HepG2 (cell line): ENCODE measurements around the gene KCNAB1. TPM values are rescaled to one million over a fixed set of nuclear protein-coding genes. Genes with fewer than 3 reads are reported as not detected.

Experiments
- ATAC-seq: fragments of 200-7000 bp; cut with Tn5 transposase; 3 replicates; pipeline ENCODE4 v1.9.1; 2020; ENCODE audit warnings: mild to moderate bottlenecking, moderate library complexity
- BruUV-seq: library from RNA; stranded (reverse); fragments of 400-500 nt; replicated peaks from 2 replicates; lab custom pipeline; 2021; lab: Mats Ljungman, UMichigan
- CTCF ChIA-PET: fragments of 300-600 bp; formaldehyde crosslinking; extraction: SDS; loops from one replicate; lab custom pipeline; 2021; ENCODE audit warnings: low total read pairs, inconsistent platforms, low intra/inter-chr PET ratio; lab: Yijun Ruan, JAX
- POLR2A ChIA-PET: fragments of 350-600 bp; sonication (Branson Sonifier 250); formaldehyde crosslinking; loops from one replicate; lab custom pipeline; 2020; ENCODE audit warnings: antibody characterized with exemption, inconsistent platforms; lab: Yijun Ruan, JAX
- DNase-seq: peaks from one replicate; pipeline ENCODE4 v3.0.0-alpha.2; 2015; ENCODE audit warnings: low spot score
- FAIRE-seq: peaks from 3 replicates; lab custom pipeline; 2011; peaks lifted over from hg19 to GRCh38; lab: Jason Lieb, UNC
- H2AFZ ChIP-seq: one replicate; pipeline ENCODE4 v1.6.1; 2011; ENCODE audit warnings: low read length, inconsistent platforms
- H3K27ac ChIP-seq: fragments of 300-600 bp; 3 replicates; pipeline ENCODE4 v1.8.0; 2011; ENCODE audit warnings: mixed run types, mild to moderate bottlenecking, mixed read lengths, low read length, inconsistent platforms; ENCODE audit not compliant: insufficient read depth; ENCODE audit errors: extremely low read length
- H3K27me3 ChIP-seq, 2 experiments: fragments of 200-600 bp in 1 of 2; 2 replicates in 1 of 2; 3 replicates in 1 of 2; pipeline versions ENCODE4 v1.6.0 to v1.8.0; 2011; ENCODE audit warnings: low read length in 2 of 2, mild to moderate bottlenecking in 2 of 2, moderate library complexity in 2 of 2, inconsistent platforms in 1 of 2; ENCODE audit not compliant: insufficient read depth in 2 of 2, control insufficient read depth in 1 of 2
- H3K36me3 ChIP-seq, 2 experiments: fragments of 200-600 bp in 1 of 2; replicated peaks in 1 of 2; 2 replicates in 1 of 2; 3 replicates in 1 of 2; pipeline versions ENCODE4 v1.5.1 to v1.8.0; 2011; ENCODE audit warnings: low read length in 2 of 2, inconsistent platforms in 1 of 2; ENCODE audit not compliant: insufficient read depth in 2 of 2, control insufficient read depth in 1 of 2
- H3K4me1 ChIP-seq: 2 replicates; pipeline ENCODE4 v1.5.1; 2012; ENCODE audit warnings: low read length, inconsistent platforms; ENCODE audit not compliant: insufficient read depth
- H3K4me2 ChIP-seq: 2 replicates; pipeline ENCODE4 v1.6.0; 2011; ENCODE audit warnings: low read depth, low read length, inconsistent platforms
- H3K4me3 ChIP-seq, 3 experiments: fragments of 200-600 bp in 1 of 3; sonication (generic), shearing (Covaris generic) in 1 of 3; replicated peaks in 1 of 3; 2 replicates each; pipeline ENCODE4 v1.5.1; 2011 to 2016; ENCODE audit warnings: low read length in 3 of 3, inconsistent platforms in 2 of 3, low read depth in 2 of 3, mild to moderate bottlenecking in 2 of 3, control low read depth in 1 of 3, mixed read lengths in 1 of 3; ENCODE audit not compliant: insufficient read depth in 1 of 3
- H3K79me2 ChIP-seq: one replicate; pipeline ENCODE4 v1.6.1; 2011; ENCODE audit warnings: low read length, inconsistent platforms; ENCODE audit not compliant: insufficient read depth
- H3K9ac ChIP-seq: 2 replicates; pipeline ENCODE4 v1.6.0; 2011; ENCODE audit warnings: mild to moderate bottlenecking, low read depth, low read length, inconsistent platforms; ENCODE audit not compliant: insufficient read depth
- H3K9me3 ChIP-seq: 2 replicates; pipeline ENCODE4 v1.5.1; 2012; ENCODE audit warnings: mild to moderate bottlenecking, low read length
- H4K20me1 ChIP-seq: 2 replicates; pipeline ENCODE4 v1.6.0; 2011; ENCODE audit warnings: inconsistent platforms, mild to moderate bottlenecking, low read length, moderate library complexity; ENCODE audit not compliant: insufficient read depth
- EEA1 ChIP-seq: sonication (generic); formaldehyde crosslinking; IDR thresholded peaks from 2 replicates; pipeline ENCODE4 v1.5.1; 2020; ENCODE audit warnings: mild to moderate bottlenecking, missing genetic modification reagents, borderline replicate concordance
- ELF1 ChIP-seq: sonication (generic); formaldehyde crosslinking; IDR thresholded peaks from 2 replicates; pipeline ENCODE4 v1.4.0; 2020; ENCODE audit warnings: missing genetic modification reagents
- EP300 ChIP-seq, 3 experiments: sonication (generic) in 1 of 3; formaldehyde crosslinking in 1 of 3; IDR thresholded peaks; 2 replicates each; pipeline versions ENCODE4 v1.5.1 to v1.6.1; 2011 to 2020; ENCODE audit warnings: low read depth in 2 of 3, low read length in 2 of 3, borderline replicate concordance in 1 of 3, improper control_type of control experiment in 1 of 3, mild to moderate bottlenecking in 1 of 3, missing genetic modification reagents in 1 of 3, moderate library complexity in 1 of 3
- FLYWCH1 ChIP-seq: sonication (generic); formaldehyde crosslinking; IDR thresholded peaks from 2 replicates; pipeline ENCODE4 v1.8.1; 2023; ENCODE audit warnings: mild to moderate bottlenecking, missing genetic modification reagents
- NRL ChIP-seq: sonication (generic); formaldehyde crosslinking; IDR thresholded peaks from 2 replicates; pipeline ENCODE4 v1.5.0; 2020; ENCODE audit warnings: missing genetic modification reagents, mild to moderate bottlenecking, moderate library complexity, borderline replicate concordance
- RCOR2 ChIP-seq: IDR thresholded peaks from 2 replicates; pipeline ENCODE4 v1.6.1; 2016; ENCODE audit warnings: missing biosample characterization, missing genetic modification reagents
- SNRNP70 ChIP-seq: fragments of 200-400 bp; formaldehyde crosslinking; IDR thresholded peaks from 2 replicates; pipeline ENCODE4 v1.6.1; 2017; ENCODE audit warnings: mild to moderate bottlenecking, low read depth, low read length, moderate library complexity
- STAT5B ChIP-seq: sonication (generic); formaldehyde crosslinking; IDR thresholded peaks from 2 replicates; pipeline ENCODE4 v1.4.0; 2020; ENCODE audit warnings: missing genetic modification reagents
- ZNF572 ChIP-seq: sonication (generic); formaldehyde crosslinking; IDR thresholded peaks from 2 replicates; pipeline ENCODE4 v1.5.1; 2020; ENCODE audit warnings: mild to moderate bottlenecking, missing genetic modification reagents
- ZNF776 ChIP-seq: sonication (generic); formaldehyde crosslinking; IDR thresholded peaks from 2 replicates; pipeline ENCODE4 v1.4.0; 2020; ENCODE audit warnings: mild to moderate bottlenecking, missing genetic modification reagents
- ZNF83 ChIP-seq: sonication (generic); formaldehyde crosslinking; IDR thresholded peaks from 2 replicates; pipeline ENCODE4 v1.4.0; 2020; ENCODE audit warnings: missing genetic modification reagents, mild to moderate bottlenecking, borderline replicate concordance
- WGBS: methylation state at CpG from one replicate; pipeline ENCODE4 v1.1.6; 2017; ENCODE audit warnings: low lambda C conversion rate; 5-methylcytosine and 5-hydroxymethylcytosine counted together
- in situ Hi-C: cut with HindIII; loops from 2 replicates; pipeline ENCODE4 v1.10.0; 2017; ENCODE audit warnings: low pct_unique_long_range_greater_than_20kb; ENCODE audit not compliant: extremely low pct_ligation_motif_present
- intact Hi-C: fragments of 100-400 bp; cut with micrococcal nuclease; formaldehyde crosslinking; loops from one replicate; pipeline ENCODE4 v1.10.0; 2022; ENCODE audit not compliant: unreplicated experiment
- polyA plus RNA-seq, 8 experiments: library from polyadenylated mRNA; depleted of rRNA in 3 of 8; stranded (reverse) in 7 of 8; unstranded in 1 of 8; fragments of >200 nt; fragmentation: Illumina TruSeq in 4 of 8; extraction: Trizol in 4 of 8; gene quantifications; 2 replicates each; pipeline versions ENCODE4 v1.2.1 to v1.2.3, GENCODE V29; 2011 to 2016; ENCODE audit warnings: low read depth in 4 of 8, missing spikeins in 1 of 8, mixed read lengths in 1 of 8; ENCODE audit not compliant: insufficient read depth in 1 of 8
- total RNA-seq, 5 experiments: library from RNA; depleted of rRNA; stranded (reverse); fragments of >200 nt; fragmentation: Illumina TruSeq; extraction: Trizol; gene quantifications; 2 replicates each; pipeline ENCODE4 v1.2.3, GENCODE V29; 2016; ENCODE audit warnings: low read depth in 1 of 5
- TF ChIP-seq, protein P1 (sequence below): sonication (generic); formaldehyde crosslinking; IDR thresholded peaks from 2 replicates; pipeline ENCODE4 v1.4.0; 2020; ENCODE audit warnings: missing genetic modification reagents, borderline replicate concordance
- TF ChIP-seq, protein P2 (sequence below): sonication (generic); formaldehyde crosslinking; conservative IDR thresholded peaks from 2 replicates; pipeline ENCODE4 v1.4.0; 2020; ENCODE audit warnings: missing genetic modification reagents
- TF ChIP-seq, protein P3 (sequence below): sonication (generic); formaldehyde crosslinking; IDR thresholded peaks from 2 replicates; pipeline ENCODE4 v1.5.0; 2020; ENCODE audit warnings: mild to moderate bottlenecking, missing genetic modification reagents, moderate library complexity

The KCNAB1 gene
- total and polyA plus RNA-seq, 2 of the 13 experiments (the other 11 are each of a cell fraction or from before 2014, with no cell fraction given): not detected

DNA sequence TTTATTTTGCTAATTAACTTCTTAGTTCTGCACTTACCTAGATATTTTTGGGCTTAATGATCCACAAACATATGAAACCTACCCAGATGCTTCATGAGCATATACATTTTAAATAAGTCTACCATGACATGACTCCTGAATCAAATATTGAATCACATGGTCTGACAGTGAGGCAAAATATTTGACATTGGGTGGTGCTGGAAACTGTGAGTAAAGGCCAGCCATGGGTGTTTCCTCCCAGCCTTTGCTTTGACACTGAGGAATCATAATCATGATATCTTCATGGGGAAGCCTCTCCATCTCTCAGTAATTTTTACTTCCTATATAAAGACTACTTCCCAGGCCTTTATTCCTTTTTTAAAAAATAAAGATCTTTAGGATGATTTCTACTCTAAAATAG, 457.4 kb downstream of the KCNAB1 start (continued):
- TF ChIP-seq SNRNP70: no peak
- no peak for TF ChIP-seq RCOR2 (CRISPR knock-in tag)
- no peak for TF ChIP-seq FLYWCH1 (CRISPR knock-in tag)

GRCh38 chr3:156579427-156579851, 459.1 kb downstream of the KCNAB1 start:
- POLR2A ChIA-PET: no interaction called here
- BruUV-seq: no TSS peak
- TF ChIP-seq ELF1 (CRISPR knock-in tag): no peak
- no peak for TF ChIP-seq ZNF776 (CRISPR knock-in tag)
- TF ChIP-seq ZNF83: no peak
- TF ChIP-seq, protein P1, sequence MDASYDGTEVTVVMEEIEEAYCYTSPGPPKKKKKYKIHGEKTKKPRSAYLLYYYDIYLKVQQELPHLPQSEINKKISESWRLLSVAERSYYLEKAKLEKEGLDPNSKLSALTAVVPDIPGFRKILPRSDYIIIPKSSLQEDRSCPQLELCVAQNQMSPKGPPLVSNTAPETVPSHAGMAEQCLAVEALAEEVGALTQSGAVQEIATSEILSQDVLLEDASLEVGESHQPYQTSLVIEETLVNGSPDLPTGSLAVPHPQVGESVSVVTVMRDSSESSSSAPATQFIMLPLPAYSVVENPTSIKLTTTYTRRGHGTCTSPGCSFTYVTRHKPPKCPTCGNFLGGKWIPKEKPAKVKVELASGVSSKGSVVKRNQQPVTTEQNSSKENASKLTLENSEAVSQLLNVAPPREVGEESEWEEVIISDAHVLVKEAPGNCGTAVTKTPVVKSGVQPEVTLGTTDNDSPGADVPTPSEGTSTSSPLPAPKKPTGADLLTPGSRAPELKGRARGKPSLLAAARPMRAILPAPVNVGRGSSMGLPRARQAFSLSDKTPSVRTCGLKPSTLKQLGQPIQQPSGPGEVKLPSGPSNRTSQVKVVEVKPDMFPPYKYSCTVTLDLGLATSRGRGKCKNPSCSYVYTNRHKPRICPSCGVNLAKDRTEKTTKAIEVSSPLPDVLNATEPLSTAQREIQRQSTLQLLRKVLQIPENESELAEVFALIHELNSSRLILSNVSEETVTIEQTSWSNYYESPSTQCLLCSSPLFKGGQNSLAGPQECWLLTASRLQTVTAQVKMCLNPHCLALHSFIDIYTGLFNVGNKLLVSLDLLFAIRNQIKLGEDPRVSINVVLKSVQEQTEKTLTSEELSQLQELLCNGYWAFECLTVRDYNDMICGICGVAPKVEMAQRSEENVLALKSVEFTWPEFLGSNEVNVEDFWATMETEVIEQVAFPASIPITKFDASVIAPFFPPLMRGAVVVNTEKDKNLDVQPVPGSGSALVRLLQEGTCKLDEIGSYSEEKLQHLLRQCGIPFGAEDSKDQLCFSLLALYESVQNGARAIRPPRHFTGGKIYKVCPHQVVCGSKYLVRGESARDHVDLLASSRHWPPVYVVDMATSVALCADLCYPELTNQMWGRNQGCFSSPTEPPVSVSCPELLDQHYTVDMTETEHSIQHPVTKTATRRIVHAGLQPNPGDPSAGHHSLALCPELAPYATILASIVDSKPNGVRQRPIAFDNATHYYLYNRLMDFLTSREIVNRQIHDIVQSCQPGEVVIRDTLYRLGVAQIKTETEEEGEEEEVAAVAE (CRISPR knock-in tag): no peak
- TF ChIP-seq STAT5B (CRISPR knock-in tag): no peak
- TF ChIP-seq EP300 (IDR thresholded peaks at IDR 0.05; ENCODE audit: low read depth in 2 of 2, low read length in 2 of 2): no peak
- TF ChIP-seq EP300 (CRISPR knock-in tag; IDR thresholded peaks at IDR 0.05; ENCODE audit: borderline replicate concordance): no peak
- TF ChIP-seq ZNF572 (CRISPR knock-in tag): no peak
- no peak for TF ChIP-seq NRL
- TF ChIP-seq, protein P2, sequence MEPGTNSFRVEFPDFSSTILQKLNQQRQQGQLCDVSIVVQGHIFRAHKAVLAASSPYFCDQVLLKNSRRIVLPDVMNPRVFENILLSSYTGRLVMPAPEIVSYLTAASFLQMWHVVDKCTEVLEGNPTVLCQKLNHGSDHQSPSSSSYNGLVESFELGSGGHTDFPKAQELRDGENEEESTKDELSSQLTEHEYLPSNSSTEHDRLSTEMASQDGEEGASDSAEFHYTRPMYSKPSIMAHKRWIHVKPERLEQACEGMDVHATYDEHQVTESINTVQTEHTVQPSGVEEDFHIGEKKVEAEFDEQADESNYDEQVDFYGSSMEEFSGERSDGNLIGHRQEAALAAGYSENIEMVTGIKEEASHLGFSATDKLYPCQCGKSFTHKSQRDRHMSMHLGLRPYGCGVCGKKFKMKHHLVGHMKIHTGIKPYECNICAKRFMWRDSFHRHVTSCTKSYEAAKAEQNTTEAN (CRISPR knock-in tag): no peak
- TF ChIP-seq EEA1 (CRISPR knock-in tag): no peak
- TF ChIP-seq, protein P3, sequence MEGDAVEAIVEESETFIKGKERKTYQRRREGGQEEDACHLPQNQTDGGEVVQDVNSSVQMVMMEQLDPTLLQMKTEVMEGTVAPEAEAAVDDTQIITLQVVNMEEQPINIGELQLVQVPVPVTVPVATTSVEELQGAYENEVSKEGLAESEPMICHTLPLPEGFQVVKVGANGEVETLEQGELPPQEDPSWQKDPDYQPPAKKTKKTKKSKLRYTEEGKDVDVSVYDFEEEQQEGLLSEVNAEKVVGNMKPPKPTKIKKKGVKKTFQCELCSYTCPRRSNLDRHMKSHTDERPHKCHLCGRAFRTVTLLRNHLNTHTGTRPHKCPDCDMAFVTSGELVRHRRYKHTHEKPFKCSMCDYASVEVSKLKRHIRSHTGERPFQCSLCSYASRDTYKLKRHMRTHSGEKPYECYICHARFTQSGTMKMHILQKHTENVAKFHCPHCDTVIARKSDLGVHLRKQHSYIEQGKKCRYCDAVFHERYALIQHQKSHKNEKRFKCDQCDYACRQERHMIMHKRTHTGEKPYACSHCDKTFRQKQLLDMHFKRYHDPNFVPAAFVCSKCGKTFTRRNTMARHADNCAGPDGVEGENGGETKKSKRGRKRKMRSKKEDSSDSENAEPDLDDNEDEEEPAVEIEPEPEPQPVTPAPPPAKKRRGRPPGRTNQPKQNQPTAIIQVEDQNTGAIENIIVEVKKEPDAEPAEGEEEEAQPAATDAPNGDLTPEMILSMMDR (CRISPR knock-in tag): no peak

More at GRCh38 chr3:156579427-156579851, 459.1 kb downstream of the KCNAB1 start:
- H3K4me1 ChIP-seq: no peaks in the 10 kb centered on the region
- no peaks in the 10 kb centered on the region for H4K20me1 ChIP-seq
- H3K27ac ChIP-seq: no peak overlapping the region
- no peak overlapping the region for H2AFZ ChIP-seq
- DNase-seq (no peak), FAIRE-seq (no peak), ATAC-seq (no peak)
- CTCF ChIA-PET: no interaction called here
- H3K36me3 ChIP-seq: no peaks in the 10 kb centered on the region
- H3K9ac ChIP-seq: no peak overlapping the region
- in situ Hi-C loops (no loop called here), intact Hi-C loops (no loop called here)
- no peaks in the 10 kb centered on the region for H3K9me3 ChIP-seq
- no peaks in the 10 kb centered on the region for H3K27me3 ChIP-seq
- no peaks in the 10 kb centered on the region for H3K79me2 ChIP-seq
- no peak overlapping the region for H3K4me2 ChIP-seq
- H3K4me3 ChIP-seq: no peak overlapping the region
- 34% methylated on average over 2 of the region's 2 CpGs for WGBS
